ENCODE results near the gene CD52.

CD52 gene

GRCh38 chr1:26317612-26318337 is at the start of gene CD52:
CD52 (plus strand) TSS chr1:26317958; CDS start chr1:26318018, 60 bp downstream.
- DNase-seq (ENCODE audit: low spot score): peak; percentile 85

DNA sequence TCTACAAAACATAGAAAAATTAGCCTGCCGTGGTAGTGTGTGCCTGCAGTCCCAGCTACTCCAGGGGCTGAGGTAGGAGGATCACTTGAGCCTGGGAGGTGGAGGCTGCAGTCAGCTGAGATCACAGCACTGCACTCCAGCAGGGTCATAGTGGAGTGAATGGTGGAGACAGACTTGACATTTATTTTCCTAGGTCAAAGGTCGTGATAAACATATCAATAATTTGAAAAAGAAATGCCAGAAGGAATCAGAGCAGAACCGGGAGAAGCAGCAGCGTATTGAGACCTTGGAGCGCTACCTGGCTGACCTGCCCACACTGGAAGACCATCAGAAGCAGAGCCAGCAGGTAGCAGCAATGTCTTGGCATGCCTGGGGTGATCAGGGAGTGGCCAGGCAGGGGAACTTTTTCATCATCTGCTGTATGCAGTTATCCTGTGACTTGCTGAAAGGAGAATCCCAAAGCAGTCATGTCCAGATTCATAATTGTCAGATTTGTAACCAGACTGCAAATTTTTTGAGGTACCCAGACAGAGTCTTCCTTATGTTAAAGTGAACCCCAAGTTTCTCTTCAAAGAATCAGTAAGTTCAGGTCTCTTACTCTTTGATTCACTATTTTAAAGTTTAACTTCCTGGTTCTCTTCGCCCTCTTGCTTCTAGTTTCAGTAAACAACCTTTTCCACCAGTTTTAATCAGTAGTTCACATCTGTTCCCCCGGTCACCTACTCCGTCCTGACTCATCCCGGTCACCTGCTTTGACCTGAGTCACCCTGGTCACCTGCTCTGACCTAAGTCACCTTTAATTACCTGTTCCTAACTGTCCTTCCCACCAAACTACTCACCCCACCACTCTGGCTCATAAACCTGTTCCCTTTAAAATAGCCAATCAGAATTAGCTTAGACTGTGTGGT is 49.2 kb upstream of the CD52 start:
- DNase-seq (ENCODE audit: low spot score): no peak

DNA sequence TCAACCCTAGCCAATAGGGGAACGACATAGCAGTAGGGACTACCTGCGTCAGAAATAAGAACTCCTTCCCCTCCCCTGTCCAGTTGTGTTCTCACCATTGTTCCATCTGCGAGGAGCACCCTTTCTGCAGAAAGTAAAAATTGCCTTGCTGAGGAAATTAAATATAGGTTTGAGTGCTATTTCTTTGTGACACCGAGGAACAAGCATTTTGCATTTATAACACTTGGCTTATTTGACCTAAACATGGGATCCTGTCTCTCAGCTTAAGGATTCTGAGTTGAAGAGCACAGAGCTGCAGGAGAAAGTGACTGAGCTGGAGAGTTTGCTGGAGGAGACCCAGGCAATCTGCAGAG is 48.6 kb upstream of the CD52 start:
- no peak for DNase-seq (ENCODE audit: low spot score)

- DNase-seq (ENCODE audit: low spot score): no peak
These were observed 42.8 kb upstream of the CD52 start for GRCh38 chr1:26274801-26275425.

DNA sequence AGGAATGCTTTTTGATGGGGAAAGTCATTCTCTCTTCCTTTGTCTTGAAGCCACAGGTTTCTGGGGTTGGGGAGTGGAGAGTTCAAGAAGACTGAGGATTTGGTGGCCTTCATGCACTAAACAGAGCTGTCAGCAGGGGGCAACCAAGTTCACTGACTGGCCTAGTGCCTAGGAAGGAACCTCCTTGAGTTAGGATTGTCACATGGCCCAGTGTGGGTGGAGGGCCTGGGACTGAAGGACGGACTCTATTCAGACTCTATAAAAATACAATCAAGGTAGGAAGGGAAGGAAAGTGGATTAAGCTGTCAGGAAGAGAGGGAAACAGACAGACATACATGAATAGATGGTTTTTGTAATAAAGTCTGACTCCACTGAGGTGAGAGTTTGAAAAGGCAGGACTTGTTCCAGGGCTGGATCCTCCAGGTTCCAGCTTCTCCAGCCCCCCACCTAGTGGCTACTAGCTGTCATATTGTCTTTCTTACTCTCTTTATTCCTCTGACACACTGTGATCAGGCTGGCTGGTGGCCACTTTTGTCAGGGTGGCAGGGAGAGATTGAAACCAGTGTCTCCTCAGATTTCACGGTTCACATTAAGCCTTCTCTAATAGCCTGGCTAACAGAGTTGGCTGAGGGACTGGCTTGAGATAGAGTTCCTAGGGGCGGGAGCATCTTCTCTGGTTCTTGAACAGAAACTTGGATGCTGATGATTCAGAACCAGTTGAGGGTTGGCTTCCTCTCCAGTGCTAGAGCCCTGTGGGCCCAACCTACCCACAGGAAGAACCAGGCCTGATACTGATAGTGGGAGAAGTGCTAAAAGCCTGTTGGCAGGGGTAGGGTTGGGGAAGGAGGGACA is 42.0 kb upstream of the CD52 start:
- peak; percentile 85 for DNase-seq (ENCODE audit: low spot score)

DNA sequence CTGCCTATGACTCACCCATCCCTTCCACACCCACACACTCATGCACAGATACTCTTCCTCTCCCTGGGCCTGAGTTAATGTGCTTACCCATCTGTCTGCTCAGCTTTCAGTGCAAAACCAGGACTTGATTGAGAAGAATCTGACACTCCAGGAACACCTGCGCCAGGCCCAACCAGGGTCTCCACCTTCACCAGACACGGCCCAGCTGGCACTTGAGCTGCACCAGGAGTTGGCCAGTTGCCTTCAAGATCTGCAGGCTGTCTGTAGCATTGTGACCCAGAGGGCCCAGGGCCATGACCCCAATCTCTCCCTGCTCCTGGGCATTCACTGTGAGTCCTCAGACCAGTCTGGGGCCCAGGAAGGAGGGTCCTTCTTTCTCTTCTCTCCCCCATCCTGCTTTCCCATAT is 41.3 kb upstream of the CD52 start:
- no peak for DNase-seq (ENCODE audit: low spot score)

DNA sequence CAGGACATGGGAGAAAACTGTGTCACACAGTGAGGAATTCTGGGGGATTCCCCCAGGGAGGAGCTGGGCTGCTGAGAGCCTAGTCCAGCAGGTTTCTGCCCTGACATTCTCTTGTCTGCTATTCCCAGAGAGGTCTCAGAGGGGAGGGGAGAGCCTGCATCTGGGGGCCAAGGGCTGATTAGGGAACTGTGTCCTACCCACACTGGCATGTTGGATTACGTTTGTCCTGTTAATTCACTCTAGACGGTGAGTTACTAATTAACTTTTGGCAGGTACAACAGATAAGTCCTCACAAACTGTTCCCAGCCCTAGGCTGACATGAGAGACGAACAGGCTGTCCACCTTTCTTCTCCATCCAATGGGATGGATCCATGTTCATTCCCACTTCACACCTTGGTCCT is 40.5 kb upstream of the CD52 start:
- no peak for DNase-seq (ENCODE audit: low spot score)

DNA sequence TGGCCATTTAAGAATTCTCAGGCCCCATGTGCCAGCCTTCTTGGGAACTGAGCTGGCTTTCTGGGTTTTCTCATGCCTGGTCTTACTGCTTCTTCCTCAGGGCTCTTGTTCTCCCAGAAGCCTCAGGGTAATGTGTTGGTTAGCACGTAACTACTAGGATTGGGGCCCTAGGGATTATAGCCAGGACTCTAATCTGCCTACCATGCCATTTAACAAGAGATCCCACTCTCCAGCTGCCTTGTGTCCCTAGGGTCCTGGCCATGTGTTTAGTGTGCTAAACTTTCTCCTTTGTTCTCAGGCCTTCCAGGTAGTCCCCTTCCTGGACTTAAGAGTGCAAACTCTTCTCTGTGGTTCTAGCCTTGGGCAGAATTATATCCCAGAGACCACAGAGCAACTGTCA is 40.0 kb upstream of the CD52 start:
- no peak for DNase-seq (ENCODE audit: low spot score)

DNA sequence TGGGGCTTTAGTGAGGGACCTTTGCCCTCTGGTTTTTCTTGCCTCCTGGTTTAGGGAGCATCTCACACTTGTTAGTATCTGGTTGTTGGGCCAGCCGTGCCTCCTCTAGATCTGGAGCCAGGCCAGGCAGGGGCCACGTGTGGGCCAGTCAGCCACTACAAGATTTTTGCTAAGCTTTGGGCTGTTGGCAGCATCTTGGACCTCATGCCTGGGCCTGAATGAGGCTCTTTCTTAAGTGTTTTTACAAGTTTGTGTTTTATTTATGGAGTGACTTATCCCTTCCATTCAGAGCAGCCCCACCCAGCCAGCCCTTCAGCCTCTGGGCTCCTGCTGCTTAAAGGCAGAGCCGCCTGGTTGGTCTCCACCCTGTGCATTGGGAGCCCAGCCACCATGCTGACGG is 39.5 kb upstream of the CD52 start:
- DNase-seq (ENCODE audit: low spot score): no peak

GRCh38 chr1:26278724-26279455 is 38.9 kb upstream of the CD52 start:
- DNase-seq (ENCODE audit: low spot score): peak; percentile 30

DNA sequence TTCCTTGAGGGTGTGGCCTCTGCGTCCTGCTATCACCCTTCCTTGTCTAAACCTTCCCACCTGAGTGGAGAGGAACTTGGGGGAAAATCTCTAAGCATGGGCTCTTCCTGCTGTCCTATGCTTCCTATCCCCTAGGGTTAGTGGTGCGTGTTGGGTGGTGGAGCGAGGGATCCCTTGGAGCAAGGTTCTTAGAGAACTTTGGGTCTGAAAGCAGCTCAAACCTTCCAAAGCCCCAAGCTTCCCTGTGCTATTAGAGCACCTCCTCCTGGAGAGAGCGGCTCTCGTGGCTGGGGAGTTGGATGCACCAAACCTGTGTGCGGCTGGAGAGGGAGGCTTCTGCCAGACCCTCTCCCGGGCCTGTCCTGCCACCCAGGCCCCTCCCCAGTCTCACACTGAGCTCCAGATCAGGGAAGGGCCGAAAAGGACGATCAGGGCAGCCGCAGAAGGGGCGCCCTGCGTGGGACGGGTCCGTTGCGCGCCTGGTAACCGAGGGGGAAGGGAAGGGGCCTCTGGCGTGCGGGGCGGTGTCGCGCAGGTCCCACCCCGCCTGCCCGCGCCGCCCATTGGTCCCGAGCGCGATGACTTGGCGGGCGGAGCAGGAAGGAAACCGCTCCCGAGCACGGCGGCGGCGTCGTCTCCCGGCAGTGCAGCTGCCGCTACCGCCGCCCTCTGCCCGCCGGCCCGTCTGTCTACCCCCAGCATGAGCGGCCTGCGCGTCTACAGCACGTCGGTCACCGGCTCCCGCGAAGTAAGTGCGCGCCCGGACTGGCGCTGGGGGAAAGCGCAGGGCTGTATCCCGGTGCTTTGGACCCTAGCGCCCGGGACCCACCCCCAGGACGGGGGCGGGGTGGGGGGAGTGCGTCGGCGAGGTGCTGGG is 38.1 kb upstream of the CD52 start, which contains the start of gene SH3BGRL3:
Gene SH3BGRL3, plus strand, starts transcription at position 631 of the 877 bp plus-strand sequence. Its CDS starts 70 bp downstream, at position 701.
- peak; percentile 83 for DNase-seq (ENCODE audit: low spot score)

DNA sequence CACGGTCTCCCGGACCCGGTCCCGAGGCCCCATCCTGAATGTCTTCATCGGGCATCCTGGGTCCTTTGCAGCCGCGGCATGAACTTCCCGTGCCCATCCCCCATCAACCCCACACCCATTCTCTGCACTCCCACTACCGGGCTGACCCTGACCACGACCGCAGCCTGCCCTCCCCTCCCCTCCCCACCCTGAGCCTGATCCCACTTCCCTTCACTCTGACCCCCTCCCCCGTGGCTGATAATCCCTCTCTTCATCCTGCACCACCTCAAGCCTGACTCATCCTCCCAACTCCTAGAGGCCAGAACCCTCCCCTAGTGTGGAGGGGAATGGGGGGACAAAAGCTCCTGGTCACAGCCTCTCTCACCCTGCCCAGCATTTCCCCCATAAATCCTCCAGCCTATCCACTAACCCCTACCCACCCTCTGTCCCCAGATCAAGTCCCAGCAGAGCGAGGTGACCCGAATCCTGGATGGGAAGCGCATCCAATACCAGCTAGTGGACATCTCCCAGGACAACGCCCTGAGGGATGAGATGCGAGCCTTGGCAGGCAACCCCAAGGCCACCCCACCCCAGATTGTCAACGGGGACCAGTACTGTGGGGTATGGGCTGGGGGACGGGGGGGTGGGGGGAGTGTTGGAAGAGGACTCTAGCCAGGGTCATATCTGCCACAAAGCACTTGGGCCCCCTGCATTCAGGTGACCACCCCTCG is 37.3 kb upstream of the CD52 start:
- DNase-seq (ENCODE audit: low spot score): peak; percentile 25

GRCh38 chr1:26281091-26281958 is 36.4 kb upstream of the CD52 start:
- DNase-seq (ENCODE audit: low spot score): no peak

DNA sequence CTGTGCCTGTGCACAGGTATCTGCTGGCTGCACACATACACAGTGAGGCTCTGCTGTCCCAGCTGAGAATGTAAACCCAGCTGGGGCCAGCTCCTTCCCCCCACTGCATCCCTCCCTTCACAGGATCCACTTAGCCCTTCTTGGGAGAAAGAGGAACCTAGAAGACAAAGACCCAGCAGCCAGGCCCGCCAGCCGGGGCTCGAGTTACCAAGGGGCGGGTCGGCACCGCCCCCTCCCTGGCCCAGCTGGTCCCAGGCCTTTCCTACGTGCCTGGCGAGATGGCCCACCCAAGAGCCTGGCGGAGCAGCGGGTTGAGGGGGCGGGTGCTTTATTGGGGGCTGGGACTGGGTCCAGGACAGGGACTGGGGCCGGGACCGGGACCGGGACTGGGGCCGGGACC is 35.8 kb upstream of the CD52 start:
- no peak for DNase-seq (ENCODE audit: low spot score)

DNA sequence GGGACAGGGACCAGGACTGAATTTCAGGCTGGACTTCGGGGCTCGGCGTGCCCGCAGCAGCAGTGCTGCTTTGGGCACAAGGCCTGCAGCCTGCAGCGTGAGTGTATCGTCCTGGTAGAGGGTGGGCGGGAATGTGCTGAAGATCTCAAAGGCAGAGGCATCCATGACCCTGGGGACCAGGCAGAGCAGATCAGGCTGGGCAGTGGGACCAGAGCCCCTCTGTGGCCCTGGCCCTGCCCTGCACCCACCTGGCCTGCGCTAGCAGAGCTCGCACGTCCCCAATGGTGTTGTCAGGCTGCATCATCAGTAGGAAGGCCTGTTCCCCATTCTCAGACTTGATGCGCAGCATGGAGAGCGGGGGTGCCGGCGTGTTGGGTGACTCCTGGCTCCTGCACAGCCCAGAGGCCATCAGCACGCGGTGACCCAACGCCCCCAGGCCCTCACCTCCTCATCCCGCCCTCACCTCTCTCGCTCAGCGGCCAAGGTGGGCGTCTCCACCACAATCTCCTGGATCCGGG is 35.3 kb upstream of the CD52 start:
- no peak for DNase-seq (ENCODE audit: low spot score)

DNA sequence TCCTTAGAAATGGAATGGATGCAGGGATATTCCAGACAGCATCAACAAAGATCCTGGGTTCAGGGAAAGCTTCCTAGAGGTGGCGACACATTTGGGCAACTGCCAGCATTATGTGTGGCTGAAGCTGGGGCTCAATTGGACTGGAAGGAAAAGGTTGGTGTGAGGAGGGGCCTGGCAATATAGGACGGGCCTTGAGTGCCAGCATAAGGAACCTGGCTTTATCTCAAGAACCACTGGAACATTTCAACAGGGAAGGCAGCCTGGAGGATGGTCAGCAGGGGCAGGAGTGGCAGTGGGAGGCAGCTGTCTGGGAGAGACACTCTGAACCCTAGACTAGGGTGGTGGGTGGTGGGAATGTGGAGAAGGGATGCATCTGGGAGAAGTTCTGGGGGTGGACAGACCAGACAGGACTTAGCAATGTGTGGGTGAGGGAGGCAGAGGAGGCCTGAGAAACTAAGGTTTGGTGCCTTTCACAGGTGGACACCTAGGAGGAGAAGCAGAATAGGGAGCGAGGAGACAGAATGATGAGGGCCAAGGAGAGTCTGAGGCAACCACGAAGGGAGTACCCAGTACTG is 34.4 kb upstream of the CD52 start:
- DNase-seq (ENCODE audit: low spot score): no peak

DNA sequence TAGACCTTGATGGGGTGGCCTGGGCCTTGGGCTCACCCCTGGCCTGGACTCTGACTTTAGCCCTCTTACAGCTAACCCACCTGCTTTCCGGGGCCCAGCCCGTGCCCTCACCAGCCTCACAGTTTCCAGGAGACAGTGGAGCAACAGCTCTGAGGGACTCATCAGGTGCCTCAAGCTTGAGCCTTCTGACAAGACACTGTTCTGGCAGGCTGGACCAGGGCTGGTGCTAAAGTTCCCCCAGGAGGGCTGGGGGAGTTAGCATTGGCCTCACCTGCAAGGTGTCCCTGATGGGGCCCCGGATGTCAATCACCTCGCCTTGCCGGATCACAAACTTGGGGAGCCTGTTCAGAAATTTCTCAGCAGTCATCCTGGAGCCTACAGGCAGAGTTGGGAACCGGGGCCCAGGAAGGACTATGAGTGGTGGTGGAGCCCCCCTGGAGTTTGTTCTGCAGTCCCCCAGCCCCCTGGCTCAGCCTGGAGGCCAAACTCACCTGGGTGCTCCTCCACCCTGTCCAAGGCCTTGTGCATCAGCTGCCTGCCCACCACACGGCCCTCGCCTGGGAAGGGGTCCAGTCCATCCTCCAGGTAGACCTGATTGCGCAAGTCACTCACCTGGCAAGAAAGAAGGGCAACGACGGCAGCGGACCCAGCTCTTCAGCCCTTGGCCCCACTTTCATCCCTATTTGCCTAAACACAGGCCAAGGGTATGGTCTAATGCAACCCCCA is 33.7 kb upstream of the CD52 start:
- no peak for DNase-seq (ENCODE audit: low spot score)

Data from CD4-positive, alpha-beta T cell treated with Interleukin-15 for 4 hours (primary cell).